Suppressor macrophage treated with lipopolysaccharide for 4 hours (primary cell): ENCODE data around the gene RAB3IL1.
A peak's percentile ranks its signal among the peaks of the same experiment; 100 is the strongest.
"Not testable (repeated sequence)": the region's sequence is repeated elsewhere in the genome, so short reads cannot be mapped to it uniquely, and the experiment has no call there.

Experiments
- DNase-seq: peaks from one replicate; pipeline ENCODE4 v3.0.0-alpha.2; 2020

RAB3IL1 gene, protein sequence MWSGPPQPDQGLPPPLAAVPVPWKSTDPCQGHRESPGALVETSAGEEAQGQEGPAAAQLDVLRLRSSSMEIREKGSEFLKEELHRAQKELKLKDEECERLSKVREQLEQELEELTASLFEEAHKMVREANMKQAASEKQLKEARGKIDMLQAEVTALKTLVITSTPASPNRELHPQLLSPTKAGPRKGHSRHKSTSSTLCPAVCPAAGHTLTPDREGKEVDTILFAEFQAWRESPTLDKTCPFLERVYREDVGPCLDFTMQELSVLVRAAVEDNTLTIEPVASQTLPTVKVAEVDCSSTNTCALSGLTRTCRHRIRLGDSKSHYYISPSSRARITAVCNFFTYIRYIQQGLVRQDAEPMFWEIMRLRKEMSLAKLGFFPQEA

DNA sequence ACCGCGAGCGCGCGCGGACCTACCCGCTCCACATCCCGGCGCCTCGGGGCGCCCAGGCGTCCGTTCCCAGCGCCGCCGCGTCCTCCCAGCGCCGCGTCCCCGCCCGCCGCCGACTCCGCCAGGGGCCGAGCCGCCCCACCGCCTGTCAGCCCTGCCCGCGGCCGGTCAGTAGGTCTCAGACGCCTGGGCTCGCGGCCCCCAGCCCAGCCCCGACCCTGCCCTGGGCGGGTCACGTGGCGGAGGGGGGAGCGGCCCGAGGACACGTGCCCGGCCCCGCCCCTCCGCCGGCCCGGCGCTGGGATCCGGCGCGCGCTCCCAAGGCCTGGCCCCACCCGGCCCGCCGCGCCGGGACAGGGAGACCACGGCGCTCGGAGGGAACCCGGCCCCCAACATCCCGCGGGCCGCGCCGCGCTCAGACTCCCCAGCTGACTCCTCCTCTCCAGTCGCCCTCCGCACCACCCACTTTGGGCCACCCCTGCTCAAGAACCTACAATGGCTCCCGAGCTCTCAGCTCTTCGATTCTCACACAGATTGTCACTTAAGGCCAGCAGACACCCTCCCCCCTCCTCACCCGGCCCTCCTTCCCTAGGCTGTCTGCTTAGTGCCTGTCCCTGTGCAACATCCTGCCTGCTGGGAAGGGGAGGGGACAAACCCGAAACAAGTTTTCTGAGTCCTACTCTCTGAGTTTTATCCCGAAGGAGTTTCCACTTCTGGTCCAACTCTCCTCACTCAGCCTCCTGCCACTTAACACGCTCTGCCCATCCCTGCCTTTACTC is at the start of gene RAB3IL1:
Gene RAB3IL1, minus strand, starts transcription at position 233 of the 776 bp plus-strand sequence. Its CDS starts 199 bp downstream, at position 34.
- peak; percentile 58 for DNase-seq

GRCh38 chr11:61966734-61967115 is 49.4 kb upstream of the RAB3IL1 start:
- DNase-seq = no peak

DNA sequence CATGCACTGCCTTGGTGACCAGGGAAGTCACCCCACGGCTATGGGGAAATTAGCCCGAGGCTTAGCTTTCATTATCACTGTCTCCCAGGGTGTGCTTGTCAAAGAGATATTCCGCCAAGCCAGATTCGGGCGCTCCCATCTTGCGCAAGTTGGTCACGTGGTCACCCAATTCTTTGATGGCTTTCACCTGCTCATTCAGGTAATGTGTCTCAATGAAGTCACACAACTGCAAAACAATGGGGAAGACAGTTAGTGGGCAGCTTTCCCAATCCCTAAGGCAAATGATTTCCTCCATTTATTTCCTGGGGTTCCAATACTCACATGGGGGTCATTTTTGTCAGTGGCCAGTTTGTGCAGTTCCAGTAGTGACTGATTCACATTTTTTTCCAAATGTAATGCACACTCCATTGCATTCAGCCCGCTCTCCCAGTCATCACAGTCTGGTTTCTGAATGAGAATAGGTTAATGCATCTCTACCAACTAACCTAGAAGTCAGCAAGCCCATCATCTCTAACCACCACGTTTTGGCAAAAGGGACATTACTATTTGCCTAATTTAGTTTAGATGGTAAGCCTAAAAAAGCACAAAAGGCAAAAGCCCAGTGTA is 47.4 kb upstream of the RAB3IL1 start:
- peak; percentile 63 for DNase-seq

GRCh38 chr11:61964058-61964665 is 46.8 kb upstream of the RAB3IL1 start:
- DNase-seq = no peak

DNA sequence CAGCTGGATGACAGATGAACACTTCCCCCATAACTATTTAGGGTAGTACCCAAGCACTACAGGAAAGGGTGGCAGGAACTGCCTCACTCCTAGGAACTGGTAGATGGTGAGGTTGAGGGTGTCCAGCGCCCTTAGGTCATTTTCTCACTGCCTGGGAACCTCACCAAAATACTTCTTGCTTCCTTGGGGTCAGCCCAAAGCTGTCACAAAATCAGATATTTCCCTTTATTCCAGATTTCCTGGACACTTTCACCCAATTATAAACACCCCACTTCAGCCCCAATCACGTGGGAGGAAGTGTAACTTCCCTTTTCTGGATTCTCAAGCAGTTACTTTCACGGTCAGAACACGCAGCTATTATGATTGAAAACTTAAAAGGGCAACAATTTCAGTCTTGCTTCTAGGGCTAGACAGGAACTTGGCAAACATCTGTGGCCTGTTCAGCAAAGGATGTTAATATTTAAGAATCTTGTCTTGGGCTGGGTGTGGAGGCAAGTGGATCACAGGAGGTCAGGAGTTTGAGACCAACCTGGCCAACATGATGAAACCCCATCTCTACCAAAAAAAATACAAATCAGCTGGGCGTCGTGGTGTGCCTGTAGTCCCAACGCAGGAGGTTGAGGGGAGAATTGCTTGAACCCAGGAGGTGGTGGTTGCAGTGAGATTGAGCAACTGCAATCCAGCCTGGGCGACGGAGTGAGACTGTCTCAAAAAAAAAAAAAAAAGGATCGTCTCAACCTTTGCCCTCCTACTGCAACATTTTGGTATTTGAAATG is 46.1 kb upstream of the RAB3IL1 start:
- peak; percentile 95 for DNase-seq

DNA sequence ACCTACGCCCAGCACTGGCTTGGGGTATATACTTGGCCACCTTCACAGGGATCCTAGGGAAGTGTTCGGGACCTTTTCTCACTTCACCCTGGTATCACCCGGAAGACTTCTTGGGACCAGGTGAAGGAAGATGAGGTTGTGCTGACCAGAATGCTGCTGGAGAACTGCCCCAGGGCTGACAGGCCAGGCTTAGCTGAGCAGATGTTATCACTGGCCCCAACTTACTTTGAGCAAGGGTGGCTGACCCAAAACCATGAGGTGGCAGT is 45.6 kb upstream of the RAB3IL1 start:
- peak; percentile 94 for DNase-seq

DNA sequence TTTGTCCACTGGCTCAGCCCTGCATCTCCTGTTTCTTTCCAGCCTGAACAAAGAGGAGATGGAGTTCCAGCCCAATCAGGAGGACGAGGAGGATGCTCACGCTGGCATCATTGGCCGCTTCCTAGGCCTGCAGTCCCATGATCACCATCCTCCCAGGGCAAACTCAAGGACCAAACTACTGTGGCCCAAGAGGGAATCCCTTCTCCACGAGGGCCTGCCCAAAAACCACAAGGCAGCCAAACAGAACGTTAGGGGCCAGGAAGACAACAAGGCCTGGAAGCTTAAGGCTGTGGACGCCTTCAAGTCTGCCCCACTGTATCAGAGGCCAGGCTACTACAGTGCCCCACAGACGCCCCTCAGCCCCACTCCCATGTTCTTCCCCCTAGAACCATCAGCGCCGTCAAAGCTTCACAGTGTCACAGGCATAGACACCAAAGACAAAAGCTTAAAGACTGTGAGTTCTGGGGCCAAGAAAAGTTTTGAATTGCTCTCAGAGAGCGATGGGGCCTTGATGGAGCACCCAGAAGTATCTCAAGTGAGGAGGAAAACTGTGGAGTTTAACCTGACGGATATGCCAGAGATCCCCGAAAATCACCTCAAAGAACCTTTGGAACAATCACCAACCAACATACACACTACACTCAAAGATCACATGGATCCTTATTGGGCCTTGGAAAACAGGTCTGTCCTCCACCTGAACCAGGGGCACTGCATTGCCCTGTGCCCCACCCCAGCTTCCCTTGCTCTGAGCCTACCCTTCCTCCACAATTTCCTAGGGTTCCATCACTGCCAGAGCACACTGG is 45.0 kb upstream of the RAB3IL1 start:
- peak; percentile 81 for DNase-seq

- peak; percentile 62 for DNase-seq
Observed at GRCh38 chr11:61961570-61962212, 44.3 kb upstream of the RAB3IL1 start.

GRCh38 chr11:61960532-61960931 is 43.2 kb upstream of the RAB3IL1 start:
- DNase-seq = no peak

DNA sequence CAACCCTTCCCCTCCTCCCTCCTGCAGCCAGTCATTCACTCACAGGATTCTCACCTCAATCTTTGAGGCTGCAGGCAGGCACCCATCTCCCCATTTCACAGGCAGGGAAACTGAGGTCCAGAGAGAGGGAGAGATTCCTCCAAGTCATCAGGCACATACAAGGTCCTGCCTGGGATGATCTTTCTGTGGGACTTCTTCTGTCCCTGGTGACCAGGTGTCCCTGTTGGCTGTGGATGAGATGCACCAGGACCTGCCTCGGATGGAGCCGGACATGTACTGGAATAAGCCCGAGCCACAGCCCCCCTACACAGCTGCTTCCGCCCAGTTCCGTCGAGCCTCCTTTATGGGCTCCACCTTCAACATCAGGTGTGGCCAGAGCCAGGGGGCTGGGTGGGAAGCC is 42.3 kb upstream of the RAB3IL1 start:
- DNase-seq = no peak

GRCh38 chr11:61959114-61959513 is 41.7 kb upstream of the RAB3IL1 start:
- DNase-seq = no peak

- DNase-seq = no peak
Observed at GRCh38 chr11:61958590-61958989, 41.2 kb upstream of the RAB3IL1 start.

GRCh38 chr11:61957021-61957770 is 39.8 kb upstream of the RAB3IL1 start:
- DNase-seq = no peak

- no peak for DNase-seq
Observed at GRCh38 chr11:61956191-61957020, 39.0 kb upstream of the RAB3IL1 start.

DNA sequence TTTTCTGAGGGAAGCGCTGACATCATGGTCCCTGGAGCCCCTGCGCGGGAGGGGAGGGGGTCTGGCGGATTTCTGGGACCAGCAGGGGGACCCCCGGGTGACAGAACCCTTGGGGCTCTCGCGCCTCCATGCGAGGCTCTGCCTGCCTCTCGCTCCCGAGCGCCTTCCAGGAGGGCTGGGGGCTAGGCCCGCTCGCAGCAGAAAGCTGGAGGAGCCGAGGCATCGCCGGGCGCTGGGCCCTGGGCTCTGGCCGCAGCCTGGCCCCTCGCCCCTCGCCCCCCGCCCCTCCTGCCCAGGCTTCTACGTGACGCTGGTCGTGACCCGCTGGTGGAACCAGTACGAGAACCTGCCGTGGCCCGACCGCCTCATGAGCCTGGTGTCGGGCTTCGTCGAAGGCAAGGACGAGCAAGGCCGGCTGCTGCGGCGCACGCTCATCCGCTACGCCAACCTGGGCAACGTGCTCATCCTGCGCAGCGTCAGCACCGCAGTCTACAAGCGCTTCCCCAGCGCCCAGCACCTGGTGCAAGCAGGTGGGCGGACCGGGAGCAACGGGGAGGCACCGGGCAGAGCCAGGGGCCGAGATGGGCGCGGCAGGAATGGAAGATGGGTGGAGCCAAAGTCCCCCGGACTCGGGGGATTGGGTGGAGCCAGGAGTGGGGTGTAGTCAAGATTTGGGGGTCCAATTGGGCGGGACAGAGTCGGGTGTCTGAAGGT is 38.2 kb upstream of the RAB3IL1 start:
- peak; percentile 37 for DNase-seq

DNA sequence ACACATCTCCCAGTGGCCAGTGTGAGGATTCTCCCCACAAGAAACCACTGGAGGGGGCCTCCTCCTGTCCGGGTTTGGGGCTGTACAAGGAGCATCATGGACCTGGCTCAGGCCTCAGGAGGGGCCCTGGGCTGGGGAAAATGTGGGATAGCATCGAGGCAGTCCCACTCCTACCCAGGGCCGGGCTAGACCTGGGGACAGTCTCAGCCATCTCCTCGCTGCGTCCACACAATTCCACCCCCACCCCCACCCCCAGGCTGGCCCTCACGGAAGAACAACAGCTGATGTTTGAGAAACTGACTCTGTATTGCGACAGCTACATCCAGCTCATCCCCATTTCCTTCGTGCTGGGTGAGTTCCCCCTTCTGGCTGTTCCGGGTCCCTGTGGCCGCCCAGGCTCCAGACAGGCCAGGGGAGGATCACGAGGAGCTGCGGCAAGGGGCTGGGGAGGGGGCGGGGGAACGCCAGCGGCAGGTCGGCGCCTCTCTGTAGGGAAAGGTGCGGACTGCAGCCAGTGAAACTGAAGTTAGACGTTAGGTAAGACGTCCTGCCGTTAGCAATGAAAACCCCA is 37.6 kb upstream of the RAB3IL1 start:
- peak; percentile 94 for DNase-seq

GRCh38 chr11:61954106-61954850 is 36.9 kb upstream of the RAB3IL1 start:
- peak; percentile 39 for DNase-seq

GRCh38 chr11:61953632-61954031 is 36.3 kb upstream of the RAB3IL1 start:
- DNase-seq = not testable (repeated sequence)
